ENCODE results near the gene TRAPPC3.
"Not testable (repeated sequence)": the region's sequence is repeated elsewhere in the genome, so short reads cannot be mapped to it uniquely, and the experiment has no call there.

Gene TRAPPC3

DNA sequence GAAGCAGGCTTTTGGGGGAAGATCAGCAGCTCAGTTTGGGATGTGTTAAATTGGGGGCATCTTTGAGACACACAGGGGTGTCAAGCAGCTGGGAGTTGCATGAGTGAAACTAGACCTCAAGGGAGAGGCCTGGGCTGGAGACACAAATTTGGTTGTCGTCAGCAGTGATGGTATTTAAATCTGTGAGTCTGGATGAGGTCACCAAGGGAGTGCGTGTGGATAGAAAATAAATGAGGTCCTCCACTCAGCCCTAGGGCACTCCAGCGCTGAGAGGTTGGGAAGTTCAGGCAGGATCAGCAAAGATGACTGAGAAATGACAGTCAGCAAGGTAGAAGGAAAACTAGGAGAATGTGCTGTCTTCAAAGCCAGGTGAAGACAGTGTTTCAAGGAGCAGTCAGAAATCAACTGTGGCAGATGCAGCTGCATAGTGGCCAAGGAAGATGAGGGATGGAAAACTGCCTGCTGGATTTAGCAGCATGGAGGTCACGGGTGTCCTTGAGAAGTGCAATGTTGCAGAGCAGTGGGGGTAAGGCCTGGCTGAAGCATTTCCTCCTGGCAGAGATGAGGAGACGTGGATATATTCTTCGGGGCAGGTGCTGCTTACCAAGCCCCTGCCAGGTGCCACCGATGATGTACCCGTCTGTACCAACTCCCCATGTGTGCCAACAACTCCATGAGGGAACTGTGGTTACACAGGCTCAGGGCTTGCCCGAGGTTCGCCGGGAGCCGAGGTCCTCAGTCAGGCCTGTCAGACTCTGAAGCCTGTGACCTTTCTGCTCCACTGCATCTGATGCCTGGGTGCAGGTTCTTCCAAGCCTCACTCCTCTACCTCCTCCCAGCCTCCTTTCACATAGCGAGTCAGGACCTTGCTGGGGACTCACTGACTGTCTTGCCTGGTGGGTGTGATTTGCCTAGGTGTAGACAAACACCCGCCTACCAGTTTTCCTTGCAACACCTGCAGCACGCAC is 17.9 kb upstream of the TRAPPC3 start:
- no peak for DNase-seq (ENCODE audit: low read depth)

DNA sequence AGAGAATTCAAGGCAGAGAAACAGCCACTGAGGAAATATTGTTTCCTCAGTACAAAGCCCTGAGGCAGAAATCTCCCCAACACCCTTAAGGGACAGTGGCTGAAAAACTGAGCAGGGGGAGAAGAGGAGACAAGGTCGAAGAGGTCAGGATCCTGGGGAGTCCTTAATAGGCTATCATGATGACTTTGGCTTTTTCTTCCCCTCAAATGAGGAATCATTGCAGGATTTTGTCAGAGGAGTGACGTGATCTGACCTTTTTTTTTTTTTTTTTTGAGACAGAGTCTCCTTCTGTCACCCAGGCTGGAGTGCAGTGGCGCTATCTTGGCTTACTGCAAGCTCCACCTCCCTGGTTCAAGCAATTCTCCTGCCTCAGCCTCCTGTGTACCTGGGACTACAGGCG is 16.9 kb upstream of the TRAPPC3 start:
- no peak for DNase-seq (ENCODE audit: low read depth)

- DNase-seq (ENCODE audit: low read depth) = no peak
Measured at GRCh38 chr1:36165145-36165544, 15.9 kb upstream of the TRAPPC3 start.

DNA sequence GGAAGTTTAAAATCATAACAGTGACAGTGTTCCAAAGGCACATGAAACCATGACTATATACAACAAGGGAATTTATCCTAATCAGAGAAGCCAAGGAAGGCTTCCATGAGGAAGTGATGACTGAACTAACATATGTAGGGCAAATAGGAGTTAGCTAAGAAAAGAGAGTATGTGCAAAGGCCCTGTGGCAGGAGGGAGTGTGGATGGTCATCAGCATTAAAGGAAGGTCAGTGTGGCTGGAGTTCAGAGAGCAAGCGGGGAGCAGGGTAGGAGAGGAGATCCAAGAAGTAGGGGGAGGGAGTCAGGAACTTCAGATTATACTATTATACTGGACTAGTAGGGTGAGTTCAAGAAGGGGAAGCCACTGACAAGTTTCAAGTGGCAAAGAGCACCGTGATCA is 15.1 kb upstream of the TRAPPC3 start:
- no peak for DNase-seq (ENCODE audit: low read depth)

GRCh38 chr1:36163426-36163825 is 14.1 kb upstream of the TRAPPC3 start:
- no peak for DNase-seq (ENCODE audit: low read depth)

- no peak for DNase-seq (ENCODE audit: low read depth)
Measured at GRCh38 chr1:36162680-36163239, 13.5 kb upstream of the TRAPPC3 start.

DNA sequence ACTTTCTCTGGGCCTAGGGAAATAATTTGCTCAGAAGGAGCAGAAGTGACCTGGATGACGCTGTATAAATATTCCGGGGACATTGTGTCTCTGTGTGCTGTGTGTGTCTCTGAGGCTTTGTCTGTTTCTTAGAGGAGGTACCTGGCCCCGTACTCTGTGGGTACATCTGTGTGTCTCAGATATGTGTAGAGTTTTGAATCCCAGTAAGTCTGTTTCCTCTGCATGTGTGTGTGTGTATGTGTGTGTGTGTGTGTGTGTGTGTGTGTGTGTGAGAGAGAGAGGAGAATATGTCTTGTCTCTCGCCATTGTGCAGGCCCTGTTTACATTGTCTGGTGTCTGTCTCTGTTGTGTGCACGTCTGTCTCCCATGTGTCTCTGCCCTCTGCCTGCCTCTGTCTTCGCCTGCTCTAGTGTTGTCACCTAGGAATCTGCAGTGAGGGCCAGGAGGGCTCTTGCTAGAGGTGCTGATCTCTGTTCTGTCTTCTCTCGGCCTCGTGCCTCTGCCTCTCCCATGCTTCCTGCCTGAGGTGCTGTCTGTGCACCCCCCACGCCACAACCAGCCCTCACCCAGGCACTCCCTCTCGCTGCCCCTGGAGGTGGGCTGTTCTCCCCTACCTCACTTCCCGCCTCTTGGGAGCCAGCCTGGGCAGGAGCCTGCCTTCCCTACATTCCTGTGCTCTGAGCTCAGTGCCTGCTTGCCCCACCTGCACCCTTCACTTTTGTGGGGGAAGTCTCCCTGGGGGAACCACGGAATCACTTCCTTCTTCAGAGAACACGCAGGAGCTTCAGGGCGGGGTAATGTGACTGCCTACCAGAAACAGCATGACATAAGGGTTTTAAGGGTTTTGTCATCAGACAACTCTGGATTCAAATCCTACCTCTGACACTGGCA is 12.6 kb upstream of the TRAPPC3 start:
- DNase-seq (ENCODE audit: low read depth) = no peak

DNA sequence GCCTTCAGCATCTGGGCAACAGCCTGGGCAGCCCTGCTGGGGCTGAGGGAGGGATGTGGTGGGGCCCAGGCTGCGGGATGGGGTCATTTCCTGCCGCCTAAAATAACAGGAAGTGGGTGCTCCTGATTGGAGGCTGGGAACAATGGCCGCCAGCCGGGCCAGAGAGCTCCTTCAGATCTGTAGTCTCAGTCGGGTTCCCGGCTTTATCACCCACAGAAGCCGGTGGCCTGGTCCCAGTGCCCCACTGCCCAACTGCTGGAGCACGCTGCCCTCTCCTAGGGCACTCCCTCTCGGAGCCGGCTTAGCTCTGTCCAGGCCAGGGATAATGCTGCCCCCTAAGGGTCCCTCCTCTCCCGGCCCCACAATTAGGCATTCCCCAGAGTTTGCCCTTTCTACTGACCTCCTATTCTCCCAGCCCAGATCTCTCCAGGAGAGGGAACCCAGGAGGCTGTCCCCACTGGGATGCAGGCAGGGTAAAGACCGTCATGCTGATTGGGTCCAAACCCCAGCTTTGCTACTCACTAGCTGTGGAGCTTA is 11.7 kb upstream of the TRAPPC3 start:
- no peak for DNase-seq (ENCODE audit: low read depth)

DNA sequence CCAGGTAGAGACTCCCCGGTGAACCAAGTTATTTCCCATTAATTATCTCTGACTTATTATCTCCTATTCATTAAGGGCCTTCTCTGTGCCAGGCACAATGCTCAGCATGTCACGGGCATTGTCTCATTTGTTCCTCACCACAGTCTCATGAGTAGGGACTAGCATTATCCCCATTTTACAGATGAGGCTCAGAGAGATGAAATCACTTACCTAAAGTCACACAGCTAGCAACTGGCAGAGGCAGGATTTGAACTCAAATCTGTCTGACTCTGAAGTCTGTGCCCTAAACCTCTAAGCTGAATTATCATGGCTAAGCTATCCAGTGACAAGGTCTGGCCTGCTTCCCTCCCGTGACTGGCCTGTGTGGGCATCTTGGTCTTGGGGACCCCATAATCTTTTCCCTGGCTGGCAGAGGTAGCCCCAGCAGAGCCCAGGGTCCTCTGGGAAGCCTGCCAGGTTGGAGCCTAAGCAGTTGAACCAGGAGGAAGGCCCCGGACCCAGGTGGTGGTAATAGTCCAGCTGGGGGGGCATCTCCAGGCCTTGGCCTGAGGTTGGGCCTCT is 11.2 kb upstream of the TRAPPC3 start:
- no peak for DNase-seq (ENCODE audit: low read depth)

DNA sequence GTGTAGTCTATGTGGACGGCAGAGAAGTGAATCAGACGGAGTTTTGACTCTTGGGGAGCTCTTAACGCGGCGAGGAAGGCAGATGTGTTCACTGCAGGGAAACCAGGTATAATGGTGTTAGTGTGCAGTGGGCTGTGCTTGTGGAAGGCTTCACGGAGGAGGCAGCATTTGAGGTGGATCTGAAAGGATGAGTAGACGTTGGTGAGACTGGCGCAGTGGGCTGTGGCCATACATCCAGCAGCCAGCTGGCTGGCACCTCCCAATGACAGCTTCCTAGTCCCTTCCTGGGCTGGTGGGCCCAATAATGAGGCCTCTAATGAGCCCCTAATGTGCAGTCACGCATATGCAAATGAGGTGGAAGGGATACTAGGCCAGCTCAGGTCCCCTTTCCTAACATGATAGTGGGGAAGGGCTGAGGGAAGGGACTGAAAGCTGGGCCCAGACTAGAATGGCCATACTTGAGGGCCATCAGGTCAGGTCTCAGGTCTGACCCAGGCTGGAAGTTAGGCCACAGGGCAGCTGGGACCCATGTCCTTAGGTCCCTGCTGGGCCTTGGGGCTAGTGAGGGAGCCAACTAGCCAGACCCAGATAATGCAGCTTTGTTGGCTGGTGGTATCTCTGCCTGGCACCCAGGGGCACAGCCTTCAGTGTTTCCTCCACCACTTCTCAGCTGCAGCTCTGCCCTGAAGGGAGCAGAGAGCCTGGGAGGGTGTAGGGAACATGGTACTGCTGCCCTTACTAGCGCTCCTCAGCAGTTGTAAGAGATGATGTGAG is 10.5 kb upstream of the TRAPPC3 start:
- no peak for DNase-seq (ENCODE audit: low read depth)

GRCh38 chr1:36158827-36159252 is 9.6 kb upstream of the TRAPPC3 start:
- DNase-seq (ENCODE audit: low read depth) = not testable (repeated sequence)

GRCh38 chr1:36157973-36158826 is 8.9 kb upstream of the TRAPPC3 start:
- no peak for DNase-seq (ENCODE audit: low read depth)

DNA sequence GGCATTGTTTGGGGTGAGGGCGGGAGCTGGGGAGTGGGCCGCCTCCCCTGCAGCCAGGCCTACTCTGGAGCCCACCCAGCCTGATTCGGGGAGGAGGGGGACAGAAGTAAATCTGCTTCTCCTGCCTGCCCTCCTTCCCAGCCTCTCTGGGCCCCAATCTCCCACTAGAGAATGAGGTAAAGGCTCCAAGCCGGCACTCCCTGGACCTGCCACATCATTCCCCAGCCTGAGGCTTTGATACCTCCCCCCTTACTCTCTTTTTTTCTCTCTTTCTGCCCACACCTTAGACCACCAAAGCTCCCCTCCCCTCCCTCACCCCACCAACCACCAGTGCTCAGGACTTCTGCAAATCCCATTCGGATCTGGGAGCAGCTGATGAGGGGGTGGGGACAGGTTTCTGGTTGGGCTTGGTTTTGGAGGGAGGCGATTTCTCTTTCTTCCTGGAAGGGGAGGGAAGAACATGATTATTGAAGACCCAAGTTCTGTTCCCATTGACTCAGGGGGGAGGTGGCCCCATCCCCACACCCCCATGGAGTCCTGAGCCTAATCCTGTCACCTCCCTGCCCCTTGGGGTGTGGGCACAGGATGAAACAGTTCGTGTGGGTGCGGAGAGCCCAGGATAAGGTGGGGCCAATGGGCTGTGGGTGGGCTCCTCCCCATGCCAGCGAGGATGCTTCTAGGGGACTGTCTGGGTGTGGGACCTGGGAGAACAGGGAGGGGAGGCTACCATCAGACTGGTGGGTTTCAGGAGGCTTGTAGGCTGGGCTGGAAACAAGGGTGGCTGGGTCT is 8.0 kb upstream of the TRAPPC3 start:
- DNase-seq (ENCODE audit: low read depth) = no peak

- DNase-seq (ENCODE audit: low read depth) = no peak
Measured at GRCh38 chr1:36156329-36157114, 7.2 kb upstream of the TRAPPC3 start.

GRCh38 chr1:36155408-36156328 is 6.4 kb upstream of the TRAPPC3 start, which contains the start of gene MAP7D1:
MAP7D1 (plus strand) TSS chr1:36156160; CDS start chr1:36156418, 258 bp downstream.
- peak; percentile 51 for DNase-seq (ENCODE audit: low read depth)

DNA sequence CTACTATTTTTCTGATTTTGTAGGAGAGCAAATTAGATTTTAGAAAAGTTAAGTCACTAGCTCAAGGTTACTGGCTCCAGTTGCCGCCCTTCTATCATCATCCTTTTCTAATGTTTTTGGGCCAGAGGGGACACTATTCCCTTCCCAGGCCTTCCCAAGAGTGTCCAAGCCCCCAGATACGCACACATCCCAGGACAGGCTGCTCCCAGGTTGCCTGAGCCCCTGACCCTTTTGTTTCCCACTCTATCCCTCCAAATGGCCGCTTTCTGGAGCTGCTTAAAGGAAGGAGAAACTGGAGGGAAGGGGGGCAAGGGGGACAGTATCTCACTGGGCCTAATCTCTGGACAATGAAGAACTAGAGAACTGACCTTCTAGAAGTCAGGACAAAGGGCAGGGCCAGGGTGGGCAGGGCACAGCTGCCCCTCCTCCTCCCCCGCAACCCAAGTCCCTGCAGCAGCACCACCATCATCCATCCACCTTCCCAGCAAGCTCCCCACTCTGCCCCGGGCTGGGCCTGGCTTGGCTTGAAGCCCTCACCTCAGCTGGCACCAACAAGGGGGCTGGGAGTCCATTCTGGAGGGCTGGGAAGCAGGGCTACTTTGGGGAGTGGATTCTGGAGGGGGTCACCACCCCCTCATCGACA is 5.6 kb upstream of the TRAPPC3 start:
- DNase-seq (ENCODE audit: low read depth) = no peak

DNA sequence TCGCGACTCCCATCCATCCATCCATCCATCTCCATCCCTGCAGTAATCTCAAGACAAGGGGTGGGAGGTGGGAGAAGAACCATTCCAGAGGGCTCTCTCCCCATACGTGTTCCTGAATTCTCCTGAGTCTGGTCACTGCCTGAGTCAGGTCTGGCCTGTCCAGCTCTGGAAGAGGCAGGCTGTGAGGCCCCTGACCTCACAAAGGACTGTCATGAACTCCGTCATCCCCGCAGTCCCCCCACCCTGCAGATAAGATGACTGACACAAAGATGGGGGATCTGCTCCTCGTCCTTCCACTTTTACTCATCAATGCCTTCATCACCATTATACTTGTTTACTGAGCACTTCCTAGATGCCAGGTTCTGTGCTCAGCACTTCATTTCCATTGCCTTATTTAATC is 5.0 kb upstream of the TRAPPC3 start:
- DNase-seq (ENCODE audit: low read depth) = no peak
